ENCODE results near the gene TNFRSF13B. TPM values are rescaled to one million over a fixed set of nuclear protein-coding genes. Genes with fewer than 3 reads are reported as not detected.

TNFRSF13B gene
- total RNA-seq, 1 experiment from 2014 or later = not detected

GRCh38 chr17:16995930-16996329, 24.0 kb upstream of the TNFRSF13B start:
- no peaks in the 10 kb centered on the region for H4K20me1 ChIP-seq (ENCODE audit: insufficient read depth)
- H3K27ac ChIP-seq (ENCODE audit: low read depth, low read length) = no peak overlapping the region
- H3K4me3 ChIP-seq (replicated peaks in 1 of 2; ENCODE audit: low read depth in 1 of 2, low read length in 2 of 2) = no peak overlapping the region
- RAD21 ChIA-PET (ENCODE audit: low non-redundant PET in 1 of 2, low total read pairs in 2 of 2, uncharacterized antibody in 2 of 2, unreplicated experiment in 2 of 2) = no interaction called here
- POLR2A ChIA-PET = no interaction called here
- ATAC-seq = no peak
- no peaks in the 10 kb centered on the region for H3K27me3 ChIP-seq (ENCODE audit: insufficient read depth, low read length)
- no peak overlapping the region for H3K9ac ChIP-seq (ENCODE audit: low read length)
- H2AFZ ChIP-seq (ENCODE audit: low read depth, low read length, poor library complexity, severe bottlenecking) = no peak overlapping the region
- DNase-seq (ENCODE audit: low read depth, low spot score) = no peak
- H3K4me2 ChIP-seq (ENCODE audit: low read length) = no peak overlapping the region
- H3K79me2 ChIP-seq (ENCODE audit: insufficient read depth, low read length) = no peaks in the 10 kb centered on the region
- H3K9me3 ChIP-seq (ENCODE audit: control insufficient read depth in 1 of 2, insufficient read depth in 1 of 2, low read depth in 1 of 2, low read length in 2 of 2) = no peaks in the 10 kb centered on the region
- peaks cover 0 to 8% of the 10 kb centered on the region in 2 experiments; a peak in 1 of 4 replicates for H3K4me1 ChIP-seq (ENCODE audit: control insufficient read depth in 1 of 2, insufficient read depth in 2 of 2, low read length in 2 of 2)
- BruUV-seq (replicated peaks) = no TSS peak
- H3K9me2 ChIP-seq (ENCODE audit: insufficient read depth) = no peaks in the 10 kb centered on the region
- intact Hi-C loops (cut with micrococcal nuclease) = no loop called here
- CTCF ChIA-PET = no interaction called here
- TF ChIP-seq ZFX (IDR thresholded peaks at IDR 0.05) (no peak), POLR2A (IDR thresholded peaks at IDR 0.05; ENCODE audit: borderline replicate concordance, extremely low read depth, insufficient read depth, insufficient read length) (no peak), EZH2 (IDR thresholded peaks at IDR 0.05) (no peak), JUND (IDR thresholded peaks at IDR 0.05) (no peak), CEBPB (IDR thresholded peaks at IDR 0.05; ENCODE audit: low read depth) (no peak), SIN3A (IDR thresholded peaks at IDR 0.05; ENCODE audit: low read depth) (no peak), EGR1 (IDR thresholded peaks at IDR 0.05; ENCODE audit: low read depth) (no peak), SRF (IDR thresholded peaks at IDR 0.05; ENCODE audit: low read depth) (no peak), POLR2AphosphoS5 (IDR thresholded peaks at IDR 0.05; ENCODE audit: low read depth, low read length) (no peak), ATF3 (IDR thresholded peaks at IDR 0.05) (no peak), YY1 (IDR thresholded peaks at IDR 0.05; ENCODE audit: extremely low read depth, insufficient replicate concordance, low read depth, low read length) (no peak), EZH2phosphoT487 (IDR thresholded peaks at IDR 0.05; ENCODE audit: borderline replicate concordance) (no peak), FOSL1 (IDR thresholded peaks at IDR 0.05; ENCODE audit: low read depth) (no peak), ELF1 (IDR thresholded peaks at IDR 0.05; ENCODE audit: borderline replicate concordance, low read depth) (no peak), MAX (IDR thresholded peaks at IDR 0.05) (no peak)
- H3K36me3 ChIP-seq (ENCODE audit: control insufficient read depth in 1 of 2, insufficient read depth in 2 of 2, low read length in 2 of 2) = no peaks in the 10 kb centered on the region
